ENCODE data around the gene OSBPL7.

Gene OSBPL7

DNA sequence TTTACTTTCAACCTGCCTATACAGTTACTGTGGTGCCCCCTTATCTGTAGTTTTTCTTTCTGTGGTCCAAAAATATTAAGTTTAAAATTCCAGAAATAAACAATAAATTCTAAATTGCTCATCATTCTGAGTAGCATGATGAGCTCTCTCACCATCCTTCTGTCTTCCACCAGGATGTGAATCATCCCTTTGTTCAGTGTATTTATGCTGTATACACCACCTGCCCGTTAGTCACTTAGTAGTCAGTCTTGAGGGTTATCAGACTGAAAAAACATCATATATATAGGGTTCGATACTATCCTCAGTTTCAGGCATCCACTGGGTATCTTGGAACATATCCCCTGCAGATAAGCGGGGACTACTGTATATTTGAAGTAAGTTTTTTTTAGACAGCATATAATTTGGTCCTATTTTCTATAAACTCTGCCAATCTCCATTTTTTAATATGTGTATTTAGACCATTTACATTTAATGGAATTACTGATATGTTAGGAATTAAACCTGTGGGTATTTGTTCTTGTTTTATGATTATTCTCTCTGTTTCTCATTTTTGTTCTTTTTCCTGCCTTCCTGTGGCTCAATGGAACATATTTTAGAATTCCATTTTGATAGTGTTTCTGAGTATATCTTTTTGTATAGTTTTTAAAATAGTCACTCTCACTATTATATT is 57.5 kb downstream of the OSBPL7 start:
- no peak for DNase-seq (ENCODE audit: low spot score)

DNA sequence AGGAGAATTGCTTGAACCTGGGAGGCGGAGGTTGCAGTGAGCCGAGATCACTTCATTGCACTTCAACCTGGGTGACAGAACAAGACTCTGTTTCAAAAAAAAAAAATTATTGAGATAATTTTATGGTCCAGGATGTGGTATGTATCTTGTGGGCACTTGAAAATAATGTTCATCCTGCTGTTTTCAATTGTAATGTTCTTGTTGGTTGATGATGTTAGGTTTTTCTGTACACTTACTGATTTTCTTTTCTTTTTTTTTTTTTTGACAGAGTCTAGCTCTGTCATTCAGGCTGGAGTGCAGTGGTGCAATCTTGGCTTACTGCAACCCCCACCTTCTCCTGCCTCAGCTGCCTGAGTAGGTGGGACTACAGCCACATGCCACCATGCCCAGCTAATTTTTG is 58.9 kb downstream of the OSBPL7 start:
- no peak for DNase-seq (ENCODE audit: low spot score)

DNA sequence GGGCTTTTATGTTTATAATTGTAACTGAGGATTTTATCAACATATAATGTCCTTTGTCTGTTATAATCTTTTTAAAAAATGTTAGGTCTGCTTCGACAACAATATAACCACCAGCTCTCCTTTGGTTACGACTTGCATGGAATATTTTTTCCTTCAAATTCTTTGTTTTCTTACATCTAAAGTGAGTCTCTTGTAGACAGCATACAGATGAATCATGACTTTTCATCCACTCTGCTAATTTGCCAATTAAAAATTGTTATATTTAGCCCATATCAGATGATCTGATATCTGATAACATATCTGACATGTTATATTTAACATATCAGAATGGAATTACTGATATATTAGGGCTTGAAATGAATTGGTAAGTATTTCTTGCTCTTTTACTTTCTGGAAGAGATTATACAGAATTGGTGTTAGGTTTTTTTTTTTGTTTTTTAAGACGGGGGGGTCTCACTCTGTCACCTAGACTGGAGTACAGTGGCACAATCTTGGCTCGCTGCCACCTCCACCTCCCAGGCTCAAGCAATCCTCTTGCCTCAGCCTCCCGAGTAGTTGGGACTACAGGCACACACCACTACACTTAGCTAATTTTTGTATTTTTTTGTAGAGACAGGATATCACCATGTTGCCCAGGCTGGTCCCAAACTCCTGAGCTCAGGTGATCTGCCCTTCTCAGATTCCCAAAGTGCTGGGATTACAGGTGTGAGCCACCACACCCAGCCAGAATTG is 61.0 kb downstream of the OSBPL7 start:
- DNase-seq (ENCODE audit: low spot score), result no peak

DNA sequence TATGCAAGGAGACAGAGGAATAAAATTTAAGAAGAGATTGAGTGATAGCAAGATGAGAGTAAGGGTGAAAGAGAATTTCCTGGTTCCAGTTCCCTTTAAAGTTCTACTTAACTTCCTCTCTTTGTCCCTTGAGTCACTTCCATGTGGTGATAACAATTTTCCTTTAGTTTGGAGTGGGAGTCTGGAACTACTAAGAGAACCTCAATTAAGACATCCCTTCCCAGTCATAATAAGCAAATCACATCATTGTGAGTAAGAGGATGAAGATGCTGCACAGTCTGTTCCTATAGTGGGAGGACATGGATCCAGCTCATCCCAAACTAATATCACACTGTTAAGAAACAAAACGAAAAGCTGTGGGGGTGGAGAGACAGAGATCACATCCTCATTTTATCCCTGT is 64.2 kb downstream of the OSBPL7 start:
- DNase-seq (ENCODE audit: low spot score), result no peak

Data from iPS-NIHi11 (cell line).